ENCODE results near the gene CHCHD4. TPM values are rescaled to one million over a fixed set of nuclear protein-coding genes. Genes with fewer than 3 reads are reported as not detected.

Gene CHCHD4
- total and polyA plus RNA-seq, 10 of the 15 experiments (the other 5 are each of a cell fraction or from before 2014, with no cell fraction given) = 21.0 to 46.8 (median 29.0) TPM

DNA sequence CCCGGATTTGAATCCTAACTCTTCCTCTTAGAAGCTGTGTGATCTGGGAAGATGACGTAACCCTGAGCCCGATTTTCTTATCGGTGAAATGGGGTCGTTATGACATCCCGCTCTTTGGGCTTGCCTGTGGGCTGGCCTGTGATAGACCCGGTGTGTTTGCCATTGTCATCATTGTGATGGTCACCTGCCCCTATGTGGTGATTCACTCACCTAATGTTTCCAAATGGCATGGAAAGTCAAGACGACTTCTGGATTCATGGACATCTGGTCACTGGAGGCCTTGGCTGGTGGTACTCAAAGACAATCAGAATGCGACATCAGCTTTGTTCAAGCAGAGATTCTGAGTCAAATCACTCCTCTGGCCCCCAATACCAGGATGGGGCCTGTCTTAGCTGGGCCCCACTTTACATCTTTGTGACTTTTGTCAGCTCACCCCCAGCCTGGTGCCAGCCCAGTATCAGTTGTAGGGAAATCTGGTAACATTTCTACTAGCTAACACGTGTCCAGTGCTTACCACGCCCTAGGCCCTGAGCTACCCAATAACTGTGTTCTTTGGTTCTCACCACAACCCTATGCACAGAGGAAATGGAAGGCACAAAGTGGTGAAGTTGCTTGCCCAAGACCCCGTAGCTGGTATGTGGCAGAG is 3.0 kb upstream of the CHCHD4 start (continued):
- TF ChIP-seq, protein P1, sequence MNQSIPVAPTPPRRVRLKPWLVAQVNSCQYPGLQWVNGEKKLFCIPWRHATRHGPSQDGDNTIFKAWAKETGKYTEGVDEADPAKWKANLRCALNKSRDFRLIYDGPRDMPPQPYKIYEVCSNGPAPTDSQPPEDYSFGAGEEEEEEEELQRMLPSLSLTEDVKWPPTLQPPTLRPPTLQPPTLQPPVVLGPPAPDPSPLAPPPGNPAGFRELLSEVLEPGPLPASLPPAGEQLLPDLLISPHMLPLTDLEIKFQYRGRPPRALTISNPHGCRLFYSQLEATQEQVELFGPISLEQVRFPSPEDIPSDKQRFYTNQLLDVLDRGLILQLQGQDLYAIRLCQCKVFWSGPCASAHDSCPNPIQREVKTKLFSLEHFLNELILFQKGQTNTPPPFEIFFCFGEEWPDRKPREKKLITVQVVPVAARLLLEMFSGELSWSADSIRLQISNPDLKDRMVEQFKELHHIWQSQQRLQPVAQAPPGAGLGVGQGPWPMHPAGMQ (IDR thresholded peaks at IDR 0.05; ENCODE audit: borderline replicate concordance) = no peak
- no peak for TF ChIP-seq TARDBP (IDR thresholded peaks at IDR 0.05; ENCODE audit: borderline replicate concordance)
- TF ChIP-seq IKZF1 (conservative IDR thresholded peaks at IDR 0.05) = no peak
- no peak for TF ChIP-seq POU2F2 (IDR thresholded peaks at IDR 0.05; ENCODE audit: borderline replicate concordance, low read depth, low read length)
- no peak for TF ChIP-seq MTA3 (IDR thresholded peaks at IDR 0.05; ENCODE audit: borderline replicate concordance, low read length)
- TF ChIP-seq MTA2 (IDR thresholded peaks at IDR 0.05; ENCODE audit: low read depth) = no peak
- no peak for TF ChIP-seq SMAD5 (IDR thresholded peaks at IDR 0.05; ENCODE audit: low read depth)
- no peak for TF ChIP-seq RB1 (IDR thresholded peaks at IDR 0.05; ENCODE audit: borderline replicate concordance)
- TF ChIP-seq ASH2L (IDR thresholded peaks at IDR 0.05; ENCODE audit: borderline replicate concordance, low read depth) = no peak
- no peak for TF ChIP-seq SP1 (IDR thresholded peaks at IDR 0.05; ENCODE audit: low read depth, low read length)
- no peak for TF ChIP-seq MYC (IDR thresholded peaks at IDR 0.05; ENCODE audit: insufficient read depth, insufficient read length, insufficient replicate concordance, low read length, severe bottlenecking)
- no peak for TF ChIP-seq ZNF384 (IDR thresholded peaks at IDR 0.05; ENCODE audit: borderline replicate concordance, low read depth, low read length)

Measured in GM12878 (cell line).